ENCODE results near the gene LUC7L3.

LUC7L3 gene

DNA sequence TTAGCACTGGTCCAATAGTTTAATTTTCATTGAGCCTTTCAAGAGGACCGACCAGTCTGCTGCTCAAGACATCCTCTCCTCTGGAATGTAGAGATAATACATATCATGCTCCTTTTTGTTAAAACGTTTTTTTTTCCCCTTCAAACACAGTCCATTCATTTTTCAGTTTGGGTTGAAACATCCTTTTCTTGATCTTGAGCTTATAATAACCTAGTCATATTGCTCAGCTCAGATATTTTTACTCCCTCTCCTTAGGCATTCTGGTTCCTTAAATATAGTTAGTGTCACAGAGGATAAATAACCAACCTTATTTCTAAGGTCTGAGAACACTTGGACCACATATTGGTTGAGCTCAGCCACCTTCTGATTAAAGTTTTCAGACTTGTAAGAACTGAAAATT, 35.1 kb downstream of the LUC7L3 start:
- DNase-seq (ENCODE audit: low spot score): no peak

DNA sequence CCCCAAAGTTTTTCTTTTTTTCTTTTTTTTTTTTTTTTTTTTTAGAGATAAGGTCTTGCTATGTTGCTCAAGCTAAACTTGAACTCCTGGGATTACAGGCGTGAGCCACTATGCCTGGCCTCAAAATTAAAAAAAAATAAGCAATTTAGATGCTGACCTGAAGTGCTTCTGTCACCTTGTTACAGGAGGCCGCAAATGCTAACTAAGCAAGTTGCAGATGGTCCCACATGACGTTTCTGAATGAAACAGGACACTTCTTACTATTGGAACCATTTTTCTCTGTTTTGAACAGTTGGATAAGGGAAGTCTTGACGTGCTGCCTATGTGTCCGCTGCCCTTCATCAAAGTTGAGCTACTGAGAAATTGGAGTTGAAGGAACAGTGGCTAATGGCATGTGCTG, 39.1 kb downstream of the LUC7L3 start:
- no peak for DNase-seq (ENCODE audit: low spot score)

GRCh38 chr17:50758989-50759544, 39.7 kb downstream of the LUC7L3 start:
- no peak for DNase-seq (ENCODE audit: low spot score)

GRCh38 chr17:50762177-50762576, 42.8 kb downstream of the LUC7L3 start:
- no peak for DNase-seq (ENCODE audit: low spot score)

DNA sequence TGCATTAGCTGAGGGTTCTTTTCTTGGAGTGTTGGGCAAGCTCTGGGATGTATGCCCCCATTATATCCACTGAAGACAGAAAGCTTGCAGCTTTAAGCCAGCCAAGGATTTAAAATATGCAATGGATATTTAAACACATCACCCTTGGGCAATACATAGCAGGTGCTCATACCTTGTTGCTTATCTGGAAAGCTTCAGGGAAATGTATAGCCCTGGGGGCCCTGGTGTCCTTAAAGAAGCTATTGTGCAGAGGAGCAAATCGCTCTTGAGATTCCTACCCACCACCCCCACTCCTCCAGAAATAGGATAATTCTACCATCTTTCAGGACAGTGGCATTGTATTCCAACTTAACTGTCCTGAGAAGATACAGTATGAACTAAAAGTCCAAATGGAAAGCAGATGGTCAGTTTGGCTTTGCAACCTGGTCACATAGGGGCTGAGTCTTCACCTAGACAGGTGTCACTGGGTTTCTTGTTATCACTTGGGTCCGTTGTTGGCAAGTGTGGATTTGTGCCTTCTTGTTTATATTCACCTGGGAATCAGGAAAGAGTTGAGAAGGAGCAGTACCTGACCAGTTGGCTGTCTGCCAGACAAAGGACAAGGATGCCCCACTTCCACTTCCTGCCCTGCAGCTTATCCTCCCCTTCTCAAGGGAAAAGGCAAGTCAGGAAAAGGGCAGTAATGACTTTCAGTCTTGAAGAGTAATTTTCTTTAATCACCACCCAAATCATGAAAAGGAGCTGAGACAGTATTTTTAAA, 44.5 kb downstream of the LUC7L3 start:
- no peak for DNase-seq (ENCODE audit: low spot score)

GRCh38 chr17:50764734-50765149, 45.3 kb downstream of the LUC7L3 start:
- DNase-seq (ENCODE audit: low spot score): no peak

- no peak for DNase-seq (ENCODE audit: low spot score)
Observed at GRCh38 chr17:50765454-50766221, 46.2 kb downstream of the LUC7L3 start.

- DNase-seq (ENCODE audit: low spot score): no peak
Observed at GRCh38 chr17:50766222-50767023, 47.0 kb downstream of the LUC7L3 start.

GRCh38 chr17:50767030-50767429, 47.6 kb downstream of the LUC7L3 start:
- no peak for DNase-seq (ENCODE audit: low spot score)

DNA sequence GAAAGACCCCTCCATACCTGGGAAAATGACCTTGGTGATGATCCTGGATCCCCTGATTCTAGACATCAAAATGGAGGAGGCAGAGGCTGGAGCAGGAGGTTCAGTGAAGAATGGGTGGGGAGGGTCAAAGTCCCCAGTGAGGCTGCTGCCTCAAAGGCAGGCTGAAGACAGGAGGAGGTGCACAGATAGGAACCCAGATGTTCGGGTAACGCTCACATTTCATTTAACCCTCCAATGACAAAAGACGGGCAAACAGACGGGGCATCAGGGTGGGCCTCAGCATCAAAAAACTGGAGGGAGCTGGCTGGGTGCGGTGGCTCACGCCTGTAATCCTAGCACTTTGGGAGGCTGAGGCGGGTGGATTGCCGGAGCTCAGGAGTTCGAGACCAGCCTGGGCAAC, 48.0 kb downstream of the LUC7L3 start, which contains the start of gene ANKRD40CL:
Gene ANKRD40CL (minus strand): TSS at position 73 of the 400 bp plus-strand sequence. CDS start 605 bp downstream, outside the sequence.
- DNase-seq (ENCODE audit: low spot score): no peak

- DNase-seq (ENCODE audit: low spot score): no peak
Observed at GRCh38 chr17:50768346-50768761, 49.0 kb downstream of the LUC7L3 start.

GRCh38 chr17:50769884-50770283, 50.5 kb downstream of the LUC7L3 start:
- DNase-seq (ENCODE audit: low spot score): no peak

DNA sequence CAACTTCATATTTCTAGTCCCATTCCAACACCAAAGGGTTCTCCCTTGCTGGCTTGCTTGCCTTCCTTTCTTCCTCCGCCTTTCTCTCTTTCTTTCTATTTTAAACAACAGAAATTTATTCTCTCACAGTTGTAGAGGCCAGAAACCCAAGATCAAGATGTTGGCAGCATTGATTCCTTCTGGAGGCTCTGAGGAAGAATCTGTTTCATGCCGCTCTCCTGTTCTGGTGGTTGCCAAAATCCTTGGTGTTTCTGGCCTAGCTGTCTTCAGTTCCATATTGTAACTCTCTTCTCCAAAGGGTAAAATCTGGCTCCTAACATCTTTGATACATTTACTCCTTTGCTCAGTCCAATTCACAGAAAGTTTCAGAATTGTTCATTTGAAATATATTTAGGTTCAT, 50.9 kb downstream of the LUC7L3 start:
- DNase-seq (ENCODE audit: low spot score): no peak

GRCh38 chr17:50771991-50772785, 52.8 kb downstream of the LUC7L3 start:
- DNase-seq (ENCODE audit: low spot score): no peak

GRCh38 chr17:50774225-50774803, 54.9 kb downstream of the LUC7L3 start:
- no peak for DNase-seq (ENCODE audit: low spot score)

GRCh38 chr17:50775926-50776325, 56.5 kb downstream of the LUC7L3 start:
- no peak for DNase-seq (ENCODE audit: low spot score)

GRCh38 chr17:50778471-50778870, 59.1 kb downstream of the LUC7L3 start:
- DNase-seq (ENCODE audit: low spot score): no peak

GRCh38 chr17:50778988-50779387, 59.6 kb downstream of the LUC7L3 start:
- no peak for DNase-seq (ENCODE audit: low spot score)

GRCh38 chr17:50779747-50780353, 60.4 kb downstream of the LUC7L3 start:
- no peak for DNase-seq (ENCODE audit: low spot score)

GRCh38 chr17:50781167-50781566, 61.8 kb downstream of the LUC7L3 start:
- no peak for DNase-seq (ENCODE audit: low spot score)

Measured in putamen (tissue), 1 donor.